A673 (cell line): Measurements from ENCODE around the gene TSPAN14.

ENCODE experiments used
- CTCF ChIP-seq: fragments of 300-800, 200-600 bp; sonication (generic); conservative IDR thresholded peaks from 2 replicates; pipeline ENCODE4 v1.5.1; 2017; ENCODE audit warnings: low read depth, mild to moderate bottlenecking, antibody characterized with exemption, low read length, moderate library complexity, mixed read lengths
- EZH2 ChIP-seq: fragments of 200-600 bp; sonication (generic); IDR thresholded peaks from 2 replicates; pipeline ENCODE4 v1.6.1; 2017; ENCODE audit warnings: borderline replicate concordance, low read depth, mild to moderate bottlenecking, mixed read lengths, antibody characterized with exemption, low read length; ENCODE audit not compliant: poor library complexity, severe bottlenecking

DNA sequence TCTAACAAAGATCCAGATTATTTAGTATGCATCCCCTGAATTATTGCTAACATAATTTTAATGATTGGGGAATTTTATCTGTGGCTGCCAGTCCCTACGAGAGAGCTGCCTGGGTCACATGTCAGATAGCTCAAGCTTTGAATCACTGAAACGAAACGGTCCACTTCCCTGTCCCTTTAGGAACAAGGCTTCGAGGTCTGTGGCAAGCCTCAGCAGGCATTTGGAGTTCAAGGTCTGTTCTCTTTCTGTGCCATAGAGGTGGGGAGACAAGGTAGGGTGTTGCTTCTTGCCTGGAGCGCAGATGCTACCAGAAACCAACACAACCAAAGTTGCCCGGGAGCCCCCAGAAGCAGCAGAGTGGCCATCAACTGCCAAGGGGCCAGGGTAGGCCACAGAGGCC, 69.7 kb downstream of the TSPAN14 start:
- TF ChIP-seq CTCF (no peak), EZH2 (no peak)
